GM18861 (cell line): ENCODE results near the gene INHA.

Experiments
- ATAC-seq: cut with Tn5 transposase; IDR thresholded peaks from one replicate; pipeline ENCODE4 v1.9.1; 2021; ENCODE audit not compliant: unreplicated experiment

Gene INHA

GRCh38 chr2:219571311-219572236, 536 bp upstream of the INHA start, which contains the start of gene OBSL1:
OBSL1 (minus strand) TSS chr2:219571539; CDS start chr2:219571232, 307 bp downstream.
- no peak for ATAC-seq

DNA sequence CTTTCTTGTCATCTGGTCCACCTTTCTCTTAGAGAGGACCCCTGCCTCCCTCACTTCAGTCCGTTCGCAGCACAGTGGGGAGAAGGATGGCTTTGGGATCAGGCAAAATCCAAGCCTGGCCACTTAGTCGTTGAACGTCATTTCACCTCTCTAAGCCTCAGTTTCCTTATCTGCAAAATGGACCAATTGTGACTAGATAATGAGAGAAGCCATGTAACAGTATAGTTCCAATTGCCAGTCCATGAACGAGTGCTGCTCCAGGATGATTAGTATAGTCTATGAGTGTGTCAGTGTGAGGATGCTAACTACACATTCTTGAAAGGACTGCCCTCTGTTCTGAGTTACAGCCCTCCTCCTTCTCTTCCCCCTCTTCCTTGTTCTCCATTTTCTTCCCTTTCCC, 1.1 kb downstream of the INHA start:
- no peak for ATAC-seq

- ATAC-seq, result no peak
Observed at GRCh38 chr2:219574484-219575311, 2.6 kb downstream of the INHA start.

DNA sequence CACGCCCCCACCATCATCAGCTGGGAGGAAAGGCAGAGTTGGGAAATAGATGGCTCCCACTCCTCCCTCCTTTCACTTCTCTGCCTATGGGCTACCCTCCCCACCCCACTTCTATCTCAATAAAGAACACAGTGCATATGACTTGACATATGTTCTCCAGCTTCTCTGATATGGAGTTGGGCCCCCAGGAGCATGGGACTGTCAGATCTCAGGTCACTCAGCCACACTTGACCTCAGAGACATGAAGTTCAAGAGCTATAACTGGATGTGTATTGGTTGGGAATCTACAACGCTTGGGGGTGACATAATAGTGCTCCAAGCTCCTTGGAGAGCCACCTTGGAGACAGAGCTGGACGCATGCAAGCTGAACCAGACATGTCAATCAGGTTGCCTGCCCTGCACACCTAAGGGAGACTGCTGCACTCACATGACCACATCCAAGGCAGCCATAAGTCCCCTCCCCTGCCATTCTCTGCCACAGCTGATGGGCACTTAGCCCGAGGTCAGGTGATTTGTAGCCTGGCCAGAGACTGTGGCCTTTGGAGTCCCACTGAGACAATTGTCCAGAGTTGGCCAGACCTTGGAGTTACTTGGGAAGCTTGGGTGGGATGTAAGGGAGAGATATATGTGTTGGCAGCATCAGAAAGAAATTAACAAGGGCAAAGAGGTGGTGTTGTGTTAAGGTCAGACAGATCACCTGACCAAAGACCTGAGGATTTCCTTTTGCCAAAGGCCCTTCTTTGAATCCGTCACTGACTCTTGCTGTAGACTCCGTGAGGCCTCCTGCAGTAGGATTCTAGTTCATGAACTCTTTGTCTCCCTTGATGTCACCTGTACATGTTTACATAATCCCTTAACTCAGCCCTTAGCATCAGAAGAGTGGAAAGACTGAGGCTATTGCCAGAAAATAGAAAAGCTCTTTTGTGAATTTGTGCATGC, 3.7 kb downstream of the INHA start:
- no peak for ATAC-seq

GRCh38 chr2:219576505-219577388, 4.6 kb downstream of the INHA start:
- no peak for ATAC-seq

DNA sequence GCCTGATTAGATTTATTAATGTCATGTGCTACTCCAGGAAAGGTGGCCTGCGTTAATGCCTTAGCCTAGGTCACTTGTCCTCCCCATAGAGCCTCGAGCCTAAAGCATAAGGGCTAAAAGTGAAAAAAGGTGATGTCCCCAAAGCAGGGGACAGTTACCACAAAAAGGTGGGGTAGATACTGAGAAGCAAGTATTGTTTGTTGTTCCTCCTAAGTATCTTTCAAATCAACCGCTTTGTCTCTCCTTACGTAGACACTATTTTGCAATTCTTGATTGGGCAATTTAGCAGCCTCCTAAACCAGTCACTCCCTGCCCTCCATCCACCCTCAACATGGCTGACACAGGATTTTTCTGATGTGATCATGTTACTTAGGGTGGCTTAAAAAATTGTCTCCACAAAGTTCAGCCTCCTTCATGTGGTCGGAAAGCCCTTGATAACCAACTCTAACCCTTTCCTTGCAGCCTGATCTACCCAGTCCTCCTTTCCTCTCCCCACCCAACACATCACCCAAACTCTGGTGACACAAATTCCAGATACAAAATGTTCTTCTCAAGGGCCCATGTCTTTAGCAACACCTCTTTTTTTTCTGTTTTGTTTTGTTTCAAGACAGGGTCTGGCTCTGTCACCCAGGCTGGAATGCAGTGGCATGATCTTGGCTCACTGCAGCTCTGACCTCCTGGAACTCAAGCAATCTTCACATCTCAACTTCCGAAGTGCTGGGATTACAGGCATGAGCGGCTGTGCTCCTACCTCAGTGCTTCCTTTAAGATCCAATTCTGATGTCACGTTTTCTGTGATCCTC, 6.9 kb downstream of the INHA start:
- no peak for ATAC-seq

DNA sequence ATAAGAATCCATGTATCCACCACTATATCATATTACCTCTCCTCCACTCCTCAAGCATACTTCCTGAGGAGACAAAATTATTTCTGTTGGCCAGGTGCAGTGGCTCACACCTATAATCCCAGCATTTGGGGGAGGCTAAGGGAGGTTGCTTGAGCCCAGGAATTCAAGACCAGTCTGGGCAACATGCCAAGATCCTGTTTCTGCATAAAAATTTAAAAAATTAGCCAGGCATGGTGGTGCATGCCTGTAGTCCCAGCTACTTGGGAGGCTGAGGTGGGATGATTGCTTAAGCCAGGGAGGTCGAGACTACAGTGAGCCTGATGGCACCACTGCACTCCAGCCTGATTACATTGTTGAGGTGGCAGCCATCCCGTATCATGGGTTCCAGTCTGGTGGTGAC, 9.2 kb downstream of the INHA start:
- ATAC-seq, result no peak

- no peak for ATAC-seq
Observed at GRCh38 chr2:219591091-219591490, 19.0 kb downstream of the INHA start.

- no peak for ATAC-seq
Observed at GRCh38 chr2:219592736-219593135, 20.6 kb downstream of the INHA start.

DNA sequence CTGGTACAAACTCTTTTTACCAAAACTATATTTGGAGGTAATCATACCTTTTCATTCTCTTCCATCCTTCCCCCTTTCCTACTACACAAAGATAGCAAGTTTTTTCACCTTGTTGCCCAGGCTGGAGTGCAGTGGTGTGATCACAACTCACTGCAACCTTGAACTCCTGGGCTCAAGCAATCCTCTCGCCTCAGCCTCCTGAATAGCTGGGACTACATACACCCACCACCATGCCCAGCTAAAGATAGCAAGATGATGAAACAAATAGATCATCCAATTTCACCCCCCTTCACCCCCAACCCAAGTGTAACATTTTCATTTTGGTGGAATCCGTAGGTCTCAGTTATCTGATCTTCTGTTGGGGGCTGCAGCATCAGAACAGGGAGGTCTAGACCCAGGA, 21.0 kb downstream of the INHA start:
- no peak for ATAC-seq

GRCh38 chr2:219595256-219595655, 23.1 kb downstream of the INHA start:
- no peak for ATAC-seq

DNA sequence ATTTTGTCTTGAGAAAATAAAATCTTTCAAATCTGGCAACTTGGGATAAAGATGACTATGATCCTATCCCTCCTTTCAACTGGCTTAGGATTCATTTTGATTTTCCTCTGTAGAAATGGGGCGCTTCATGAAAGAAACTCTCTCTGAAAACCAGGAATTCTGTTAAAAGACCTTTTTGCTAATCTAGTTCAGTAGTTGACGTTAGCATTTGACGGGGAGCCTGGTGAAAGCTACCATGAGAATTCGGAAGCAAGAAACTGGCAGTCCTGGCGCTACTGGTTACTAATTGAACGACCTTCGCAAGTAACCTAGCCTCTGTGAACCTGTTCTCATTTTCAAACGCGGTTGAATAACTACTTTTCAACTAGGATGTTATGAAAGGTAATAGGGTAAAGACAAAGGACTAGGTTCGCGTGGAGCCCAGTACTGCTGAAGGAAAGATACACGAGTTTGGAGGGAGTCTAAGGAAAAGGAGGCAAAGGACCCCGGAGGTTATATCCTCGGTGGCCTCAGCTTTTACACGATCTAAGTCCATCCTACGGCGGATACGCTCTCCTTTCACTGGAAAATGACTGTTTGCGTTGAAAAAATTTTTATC, 24.9 kb downstream of the INHA start:
- no peak for ATAC-seq

GRCh38 chr2:219597552-219598307, 25.6 kb downstream of the INHA start, which contains the start of gene STK11IP:
STK11IP (plus strand) TSS chr2:219597857; CDS start chr2:219598120, 263 bp downstream.
- peak; percentile 83 for ATAC-seq

GRCh38 chr2:219598308-219599078, 26.4 kb downstream of the INHA start:
- ATAC-seq, result no peak

GRCh38 chr2:219603771-219604170, 31.7 kb downstream of the INHA start:
- no peak for ATAC-seq

GRCh38 chr2:219605607-219605954, 33.5 kb downstream of the INHA start:
- ATAC-seq, result no peak

- no peak for ATAC-seq
Observed at GRCh38 chr2:219607931-219608330, 35.8 kb downstream of the INHA start.
